Measurements from ENCODE around the gene ARPC4.

GRCh38 chr3:9782770-9783169, 10.1 kb upstream of the ARPC4 start:
- TF ChIP-seq RARB (CRISPR knock-in tag; IDR thresholded peaks at IDR 0.05) (no peak), ZFP3 (CRISPR knock-in tag; IDR thresholded peaks at IDR 0.05) (no peak), ARNTL (CRISPR knock-in tag; IDR thresholded peaks at IDR 0.05; ENCODE audit: borderline replicate concordance, low read depth) (no peak), ZNF565 (CRISPR knock-in tag; conservative IDR thresholded peaks at IDR 0.05; ENCODE audit: low read depth) (no peak), TOX (CRISPR knock-in tag; IDR thresholded peaks at IDR 0.05; ENCODE audit: borderline replicate concordance) (no peak), ZFP30 (CRISPR knock-in tag; IDR thresholded peaks at IDR 0.05) (no peak)
